T-helper 2 cell treated with Interferon-gamma antibody and Interleukin-4, amounts not matched to agents 100 ng/mL and 5 ng/mL, for 36 hours (primary cell): ENCODE data around the gene MEIS3. TPM values are rescaled to one million over a fixed set of nuclear protein-coding genes. Genes with fewer than 3 reads are reported as not detected.

Source experiments
- intact Hi-C: fragments of 100-400 bp; cut with micrococcal nuclease; formaldehyde crosslinking; loops from one replicate; pipeline ENCODE4 v1.15.1; 2023
- total RNA-seq: library from RNA; stranded (reverse); gene quantifications from 2 replicates; pipeline ENCODE4 v1.2.3, GENCODE V29; 2022

The MEIS3 gene
- total RNA-seq, 1 donor from 2014 or later: 0.20 TPM

DNA sequence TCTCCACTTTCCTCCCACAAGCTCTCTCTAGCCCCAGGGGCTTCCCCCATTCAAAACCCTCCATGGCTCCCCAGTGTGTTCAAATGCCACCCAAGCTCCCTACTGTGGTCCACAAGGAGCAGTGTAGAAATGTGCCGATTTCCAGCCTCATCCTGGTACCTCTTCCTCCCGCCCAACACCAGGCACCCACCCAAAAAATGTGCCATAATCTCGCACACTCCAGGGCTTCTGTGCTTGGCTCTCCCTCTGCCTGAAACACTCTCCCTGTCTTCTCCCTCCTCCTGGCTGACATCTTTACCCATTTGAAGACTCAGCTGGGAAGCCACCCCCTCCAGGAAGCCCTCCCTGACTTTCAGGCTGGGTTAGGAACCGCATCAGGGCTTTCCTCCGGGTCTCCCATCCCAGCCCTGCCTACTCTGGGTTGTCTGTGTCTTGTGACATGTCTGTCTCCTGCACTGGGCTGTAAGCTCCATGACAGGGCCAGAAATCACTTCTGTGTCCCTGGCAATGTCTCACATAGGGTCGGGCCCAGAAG is 16.6 kb upstream of the MEIS3 start:
- intact Hi-C loops: loop anchor here (1.0 to 2.0 kb wide), 5 partner anchors 49 to 271 kb away; partner anchors contain the start of genes KPTN and NAPA

DNA sequence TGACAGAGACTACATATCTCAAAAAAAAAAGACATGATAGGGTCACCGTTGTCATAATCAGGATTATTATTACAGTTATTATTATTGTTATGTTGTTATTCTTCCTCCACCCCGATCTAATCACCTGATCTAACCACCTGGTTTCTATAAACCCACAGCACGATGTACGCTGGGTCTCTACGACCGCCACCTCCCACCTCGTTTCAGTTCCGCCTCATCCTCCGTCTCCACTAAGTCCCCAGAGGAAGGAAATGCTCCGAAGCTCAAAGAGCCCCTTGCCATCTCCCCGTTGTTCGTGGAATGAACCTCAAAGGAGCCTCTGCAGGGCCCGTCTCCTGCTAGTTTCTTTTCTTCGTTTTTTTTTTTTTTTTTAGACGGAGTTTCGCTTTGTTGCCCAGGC is 15.9 kb upstream of the MEIS3 start:
- intact Hi-C loops: no loop called here

DNA sequence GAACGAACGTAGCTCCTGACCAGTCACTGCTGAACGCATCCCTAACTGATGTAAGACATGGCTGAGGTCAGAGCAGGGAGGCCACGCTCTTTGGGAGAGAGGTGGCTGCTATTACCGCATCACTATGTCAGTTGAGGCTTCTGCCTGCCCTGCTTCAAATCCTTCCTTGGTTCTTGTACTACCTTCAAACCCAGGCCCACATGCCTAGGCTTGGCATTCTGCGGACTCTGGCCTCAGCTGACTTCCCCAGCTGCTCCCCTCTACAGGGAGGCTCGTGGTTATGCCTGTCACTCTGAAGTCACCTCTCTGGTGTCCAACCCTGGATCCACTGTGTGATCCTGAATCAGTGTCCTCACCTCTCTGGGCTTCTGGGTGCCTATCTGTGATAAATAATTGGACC is 14.8 kb upstream of the MEIS3 start:
- intact Hi-C loops: no loop called here

DNA sequence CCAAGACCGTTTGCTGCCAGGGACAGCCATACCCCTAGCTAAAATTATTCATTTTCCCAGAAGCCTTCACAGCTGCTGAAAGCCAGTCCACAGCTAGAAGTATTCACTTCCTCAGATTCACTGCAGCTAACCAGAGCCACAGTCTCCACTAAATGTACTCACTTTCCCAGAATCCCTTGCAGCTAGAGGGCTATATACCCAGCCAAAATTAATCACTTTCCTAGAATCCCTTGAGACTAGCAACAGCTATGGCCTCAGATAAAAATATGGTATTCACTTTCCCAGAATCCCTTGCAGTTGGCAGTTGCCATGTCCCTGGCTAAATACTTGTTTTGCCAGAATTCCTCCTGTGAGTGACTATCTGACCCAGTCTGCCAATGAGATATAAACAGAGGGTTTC is 13.8 kb upstream of the MEIS3 start:
- intact Hi-C loops: no loop called here

DNA sequence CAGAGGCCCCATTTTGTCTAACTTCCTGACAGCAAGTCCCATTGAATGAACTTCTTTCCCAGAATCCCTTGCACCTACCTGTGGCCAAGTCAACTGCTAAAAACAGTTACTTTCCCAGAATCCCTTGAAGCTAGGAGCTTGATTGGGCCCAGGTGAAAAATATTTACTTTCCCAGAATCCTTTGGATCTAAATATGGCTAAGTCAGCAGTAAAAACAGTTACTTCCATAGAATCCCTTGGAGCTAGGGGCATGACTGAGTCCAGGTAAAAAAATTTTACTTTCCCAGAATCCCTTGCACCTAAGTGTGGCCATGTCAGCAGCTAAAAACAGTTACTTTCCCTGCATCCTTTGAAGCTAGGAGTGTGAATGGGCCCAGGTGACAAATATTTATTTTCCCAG is 13.2 kb upstream of the MEIS3 start:
- intact Hi-C loops: no loop called here

DNA sequence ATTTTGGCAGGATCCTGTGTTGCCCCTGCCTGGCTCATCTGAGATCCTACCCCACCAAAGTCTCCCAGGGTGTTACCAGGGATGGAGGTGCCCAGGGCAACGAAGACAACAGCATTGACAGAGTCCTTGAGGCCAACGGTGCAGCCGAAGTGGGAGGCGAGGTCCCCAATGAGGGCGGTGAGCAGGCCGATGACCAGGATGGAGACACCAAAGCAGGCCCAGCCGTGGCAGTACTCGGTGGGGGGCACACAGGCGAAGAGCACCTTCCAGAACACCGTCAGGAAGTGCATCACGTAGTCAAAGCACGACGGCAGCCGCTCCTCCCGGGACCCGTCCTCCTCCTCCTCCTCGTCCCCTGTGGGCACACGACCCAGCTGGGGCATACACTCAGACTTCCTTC is 12.8 kb upstream of the MEIS3 start:
- intact Hi-C loops: no loop called here

DNA sequence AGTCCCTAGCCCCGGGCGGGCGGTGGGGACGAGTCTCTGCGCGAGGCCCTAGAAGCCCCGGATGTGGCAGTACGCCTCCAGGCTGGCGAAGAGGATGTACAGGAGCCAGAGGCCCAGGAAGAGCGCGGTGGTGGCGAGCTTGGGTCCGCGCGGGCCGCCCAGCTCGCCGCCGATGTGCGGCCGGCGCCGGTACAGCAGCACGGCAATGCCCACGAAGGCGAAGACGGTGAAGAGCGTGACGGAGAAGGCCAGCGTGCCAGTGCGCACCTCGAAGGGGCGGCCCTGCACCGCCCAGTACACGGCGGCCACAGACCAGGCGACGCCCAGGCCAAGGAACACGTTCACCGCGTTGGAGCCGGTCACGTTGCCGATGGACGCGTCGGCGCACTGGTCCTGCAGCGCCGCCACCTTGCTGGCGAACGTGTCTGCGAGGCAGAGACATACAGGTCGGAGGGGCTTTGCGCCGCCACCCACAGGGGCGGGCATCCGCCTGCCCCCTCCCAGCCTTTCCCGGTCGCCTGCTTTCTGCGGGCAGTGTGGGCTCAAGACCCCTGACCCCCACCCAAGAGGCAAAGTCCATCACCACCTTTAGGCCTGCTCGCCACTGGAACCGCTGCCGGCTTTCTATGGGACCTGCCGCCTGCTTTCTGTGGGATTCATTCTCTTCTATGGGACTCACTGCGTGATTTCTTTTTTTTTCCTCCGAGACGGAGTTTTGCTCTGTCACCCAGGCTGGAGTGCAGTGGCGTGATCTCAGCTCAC is 10.9 kb upstream of the MEIS3 start:
- intact Hi-C loops: no loop called here

DNA sequence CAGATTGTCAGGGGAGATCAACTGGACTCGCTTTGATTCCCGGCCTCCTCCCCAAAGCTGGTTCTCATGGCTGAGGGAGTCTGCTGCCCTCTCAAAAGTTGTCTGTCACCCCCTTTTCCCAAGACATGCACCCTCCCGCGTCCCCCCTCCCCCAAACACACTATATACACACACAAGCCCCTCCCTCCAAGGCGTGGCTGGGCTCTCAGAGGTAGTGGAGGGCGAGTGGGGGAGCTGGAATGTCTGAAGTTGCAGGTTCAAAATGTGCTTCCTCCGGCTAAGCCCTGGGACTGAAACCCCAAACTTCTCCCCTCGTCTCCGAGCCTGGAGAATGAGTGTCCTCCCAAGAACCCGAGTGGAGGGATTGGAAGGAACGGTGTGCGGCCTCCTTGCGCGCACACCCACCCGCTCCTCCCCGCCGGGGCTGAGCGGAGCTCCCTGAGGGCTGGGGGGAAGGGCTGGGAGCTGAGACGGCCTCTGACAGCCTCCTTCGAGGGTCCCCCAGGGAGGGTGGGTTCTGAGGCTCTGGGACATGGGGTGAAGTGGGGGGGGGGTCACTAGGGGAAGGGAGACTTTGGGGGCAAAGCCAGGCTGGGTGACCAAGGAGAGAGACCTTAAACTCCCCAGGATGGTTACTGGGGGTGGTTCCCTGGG is 9.9 kb upstream of the MEIS3 start:
- intact Hi-C loops: loop anchor here (2.0 kb wide), 1 partner anchor 270 kb away; no protein-coding TSS in a partner anchor

DNA sequence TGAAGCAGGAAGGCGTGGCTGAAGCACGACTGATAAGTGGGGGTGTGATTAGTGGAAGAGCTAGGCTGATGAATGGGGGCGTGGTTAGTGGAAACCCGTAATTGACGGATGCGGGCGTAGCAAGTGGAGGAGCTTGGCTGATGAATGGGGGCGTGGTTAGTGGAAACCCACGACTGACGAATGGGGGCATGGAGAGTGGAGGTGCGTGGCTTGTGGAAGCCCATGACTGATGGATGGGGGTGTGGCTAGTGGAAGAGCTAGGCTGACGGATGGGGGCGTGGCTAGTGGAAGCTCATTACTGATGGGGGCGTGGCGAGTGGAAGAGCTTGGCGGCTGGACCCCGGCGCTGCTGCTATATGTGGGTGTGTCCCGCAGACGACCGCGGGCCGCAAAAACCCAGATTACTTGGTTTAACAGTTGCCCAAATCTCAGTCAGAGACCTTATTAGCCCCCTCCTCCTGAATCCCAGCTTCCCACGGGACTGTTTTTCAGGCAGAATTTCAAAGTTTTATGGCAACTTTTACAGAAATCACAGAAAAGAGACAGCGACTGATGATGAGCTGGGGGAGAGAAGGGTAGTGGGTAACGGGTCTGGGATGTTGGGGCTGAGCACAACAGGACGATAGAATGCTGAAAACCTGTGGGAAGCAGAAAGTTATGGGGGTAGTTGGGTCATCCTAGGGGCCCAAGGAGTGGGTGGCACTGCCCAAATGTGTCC is 9.0 kb upstream of the MEIS3 start:
- intact Hi-C loops: loop anchor here (2.0 kb wide), 1 partner anchor 270 kb away; no protein-coding TSS in a partner anchor

DNA sequence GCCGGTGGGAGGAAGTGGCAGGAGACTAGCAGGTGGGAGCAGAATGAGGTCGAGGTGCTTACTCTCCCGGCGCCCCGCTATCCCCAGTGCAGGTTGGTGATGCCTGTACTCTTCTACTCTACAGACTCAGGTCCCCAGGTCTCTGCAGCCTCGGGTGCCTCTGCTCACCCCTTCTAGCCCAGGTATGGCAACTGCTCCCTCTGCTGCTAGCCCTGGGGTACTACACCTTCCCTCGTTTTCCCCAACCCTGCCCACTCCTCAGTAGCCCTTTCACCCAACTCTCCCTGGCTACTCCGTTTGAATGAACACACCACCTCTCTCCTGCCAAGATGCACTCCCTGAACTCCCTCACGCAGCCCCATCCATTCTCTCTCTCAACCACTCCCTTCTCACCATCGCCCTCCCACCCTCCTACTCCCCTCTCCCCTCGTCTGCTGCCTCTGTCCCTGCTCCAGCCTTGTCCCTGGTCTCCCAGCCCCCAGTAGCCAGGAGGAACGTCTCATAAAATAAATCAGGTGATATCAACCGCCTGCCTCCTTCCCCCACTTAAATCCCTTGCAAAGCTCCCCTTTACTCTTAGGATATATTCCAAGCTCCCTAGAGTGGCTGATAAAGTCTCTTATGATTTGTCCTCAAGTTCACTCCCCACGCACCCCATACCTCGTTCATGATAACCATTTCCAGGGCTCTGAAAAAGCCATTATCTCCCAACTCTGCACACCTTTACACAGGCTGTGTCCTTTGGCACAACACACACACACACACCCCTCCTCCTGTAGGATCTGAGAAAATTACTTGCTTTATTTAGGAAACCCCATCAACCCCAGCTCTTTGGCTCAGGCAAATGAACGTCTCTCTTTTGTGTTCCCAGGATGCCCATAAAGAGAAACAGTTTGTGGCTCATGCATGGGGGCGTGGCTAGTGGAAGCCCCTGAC is 8.2 kb upstream of the MEIS3 start:
- intact Hi-C loops: loop anchor here (2.0 kb wide), 2 partner anchors 131 to 271 kb away; no protein-coding TSS in a partner anchor

DNA sequence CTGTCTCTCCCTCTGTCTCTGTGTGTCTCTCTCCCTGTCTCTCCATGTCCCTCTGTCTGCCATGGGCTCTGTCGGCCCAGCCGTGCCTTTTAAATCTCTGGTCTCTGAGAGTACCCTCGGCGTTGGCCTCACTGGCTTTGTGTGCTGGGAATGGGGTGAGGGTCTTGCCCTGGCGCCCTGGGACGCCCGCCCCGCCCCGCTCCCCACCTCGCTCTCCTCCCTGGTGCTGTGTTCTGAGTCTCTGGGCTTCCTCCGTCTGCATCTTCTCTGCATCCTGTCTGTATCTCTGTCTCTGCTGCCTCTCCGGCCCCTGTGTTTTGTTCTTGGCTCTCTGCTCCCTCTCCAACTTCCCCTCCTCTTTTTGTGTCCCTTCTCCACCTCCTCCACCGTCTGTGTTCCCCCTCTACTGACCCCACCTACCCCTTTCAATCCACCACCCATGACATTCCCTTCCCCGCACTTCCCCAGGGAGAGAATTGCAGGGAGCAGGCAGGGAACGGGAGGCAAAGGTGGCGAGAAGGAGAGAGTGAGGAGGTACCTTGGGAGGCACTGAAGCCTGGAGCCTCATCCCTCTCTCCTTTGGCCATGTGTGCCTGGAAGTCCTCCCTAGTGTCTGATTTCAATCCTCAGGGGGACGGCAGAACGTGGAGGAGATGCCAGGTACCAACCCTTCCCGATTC is 4.0 kb upstream of the MEIS3 start:
- intact Hi-C loops: no loop called here

DNA sequence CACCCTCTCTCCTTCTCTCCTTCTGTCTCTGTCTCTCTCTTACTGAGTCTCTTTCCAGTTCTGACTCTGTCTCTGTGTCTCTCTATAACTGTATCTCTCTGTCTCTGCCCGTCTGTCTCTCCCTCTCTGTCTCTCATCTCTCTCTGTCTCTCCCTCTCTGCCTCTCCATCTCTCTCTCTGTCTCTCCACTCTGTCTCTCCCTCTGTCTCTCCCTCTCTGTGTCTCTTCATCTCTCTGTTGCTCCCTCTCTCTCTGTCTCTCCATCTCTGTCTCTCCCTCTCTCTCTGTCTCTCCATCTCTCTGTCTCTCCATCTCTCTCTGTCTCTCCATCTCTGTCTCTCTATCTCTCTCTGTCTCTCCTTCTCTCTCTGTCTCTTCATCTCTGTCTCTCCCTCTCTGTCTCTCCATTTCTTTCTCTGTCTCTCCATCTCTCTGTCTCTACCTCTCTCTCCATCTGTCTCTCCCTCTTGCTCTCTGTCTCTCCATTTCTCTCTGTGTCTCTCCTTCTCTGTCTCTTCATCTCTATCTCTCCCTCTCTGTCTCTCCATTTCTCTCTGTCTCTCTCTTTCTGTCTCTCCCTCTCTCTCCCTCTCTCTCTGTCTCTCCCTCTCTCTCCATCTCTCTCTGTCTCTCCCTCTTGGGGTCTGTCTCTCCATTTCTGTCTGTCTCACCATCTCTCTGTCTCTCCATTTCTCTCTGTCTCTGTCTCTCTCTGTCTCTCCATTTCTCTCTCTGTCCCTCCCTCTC is 3.3 kb upstream of the MEIS3 start:
- intact Hi-C loops: no loop called here

DNA sequence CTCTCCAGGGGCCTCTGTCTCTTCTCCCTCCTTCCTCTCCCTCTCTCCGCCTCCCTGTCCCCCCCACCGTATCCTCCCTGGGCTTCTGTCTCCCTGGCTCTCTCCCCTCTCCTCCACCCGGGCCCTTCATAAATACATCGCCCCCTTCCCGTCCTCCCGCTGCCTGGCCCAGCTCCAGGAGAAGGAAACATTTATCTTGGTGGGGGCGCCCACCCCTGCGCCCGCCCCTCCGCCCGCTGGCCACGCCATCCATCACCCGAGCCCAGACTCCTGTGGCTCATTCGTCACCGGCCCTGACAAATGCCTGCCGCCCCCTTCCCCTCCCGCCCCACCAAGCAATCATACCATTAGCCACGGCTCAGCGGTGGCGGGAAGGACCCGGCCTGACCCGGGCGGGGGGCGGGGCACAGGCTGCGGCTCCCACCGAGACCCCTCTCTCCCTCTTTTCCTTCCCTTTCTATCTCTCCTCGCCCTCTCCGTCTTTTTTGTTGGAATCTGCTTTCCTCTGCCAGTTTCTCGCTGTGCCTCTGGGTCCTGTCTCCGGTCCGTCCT is 2.6 kb upstream of the MEIS3 start:
- intact Hi-C loops: no loop called here

DNA sequence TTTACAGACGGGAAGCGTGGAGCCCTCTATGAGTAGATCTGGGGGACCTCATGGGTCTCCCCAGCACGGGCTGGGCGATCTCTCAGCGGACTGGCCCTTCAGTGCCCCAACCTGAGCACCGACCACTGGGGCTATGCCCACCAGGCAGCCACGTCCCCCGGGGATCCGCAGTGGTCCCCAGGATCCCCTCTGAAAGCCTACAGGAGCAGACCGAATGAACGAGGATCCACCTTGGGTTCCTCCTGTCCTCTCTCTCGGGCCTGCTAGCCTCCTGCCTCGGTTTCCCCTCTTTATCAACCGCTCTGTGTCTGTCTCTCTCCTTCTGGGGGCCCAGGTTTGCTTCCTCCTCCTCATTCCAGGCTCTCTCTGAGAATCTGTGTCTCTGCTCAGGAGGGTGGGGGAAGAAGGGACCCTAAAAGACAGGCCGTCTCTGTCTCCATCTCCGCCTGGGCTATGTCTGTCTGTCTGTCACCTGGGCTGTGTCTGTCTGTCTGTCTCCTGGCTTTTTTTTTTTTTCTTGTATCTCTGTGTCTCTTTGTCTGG is 2.0 kb upstream of the MEIS3 start:
- intact Hi-C loops: no loop called here

DNA sequence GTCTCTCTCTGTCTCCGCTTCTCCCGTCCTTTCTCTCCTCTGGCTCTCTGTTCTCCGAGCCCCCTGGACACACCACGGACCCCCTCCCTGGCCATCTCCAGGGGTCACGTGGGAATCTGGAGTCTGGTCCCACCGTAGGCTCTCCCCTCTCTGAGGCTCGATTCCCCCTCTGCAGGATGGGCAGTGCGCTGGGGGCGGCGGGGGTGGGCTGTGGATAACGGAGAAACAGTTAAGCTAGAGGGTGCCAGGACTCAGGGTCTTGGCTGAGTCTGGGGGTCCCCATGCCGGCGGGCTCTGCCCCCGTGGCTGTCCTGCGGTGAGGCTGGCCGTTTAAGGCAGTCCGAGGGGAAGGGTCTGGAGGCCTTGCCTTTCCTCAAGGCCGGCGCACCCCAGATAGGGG is 462 bp upstream of the MEIS3 start:
- intact Hi-C loops: no loop called here

DNA sequence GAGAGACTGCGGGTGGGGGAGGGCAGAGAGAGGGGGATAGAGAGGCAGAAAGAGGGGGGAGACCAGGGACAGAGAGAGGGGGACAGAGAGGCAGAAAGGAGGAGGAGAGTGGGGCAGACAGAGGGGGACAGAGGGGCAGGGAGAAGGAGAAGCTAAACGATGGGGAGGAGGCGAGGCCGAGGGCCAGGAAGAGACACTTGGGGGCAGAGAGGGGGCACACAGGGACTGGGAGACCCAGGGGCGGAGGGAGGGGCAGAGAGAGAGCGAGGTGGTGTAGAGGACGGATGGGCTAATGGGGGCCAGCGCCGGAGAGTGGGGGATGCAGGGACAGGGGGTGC is 666 bp downstream of the MEIS3 start:
- intact Hi-C loops: no loop called here

DNA sequence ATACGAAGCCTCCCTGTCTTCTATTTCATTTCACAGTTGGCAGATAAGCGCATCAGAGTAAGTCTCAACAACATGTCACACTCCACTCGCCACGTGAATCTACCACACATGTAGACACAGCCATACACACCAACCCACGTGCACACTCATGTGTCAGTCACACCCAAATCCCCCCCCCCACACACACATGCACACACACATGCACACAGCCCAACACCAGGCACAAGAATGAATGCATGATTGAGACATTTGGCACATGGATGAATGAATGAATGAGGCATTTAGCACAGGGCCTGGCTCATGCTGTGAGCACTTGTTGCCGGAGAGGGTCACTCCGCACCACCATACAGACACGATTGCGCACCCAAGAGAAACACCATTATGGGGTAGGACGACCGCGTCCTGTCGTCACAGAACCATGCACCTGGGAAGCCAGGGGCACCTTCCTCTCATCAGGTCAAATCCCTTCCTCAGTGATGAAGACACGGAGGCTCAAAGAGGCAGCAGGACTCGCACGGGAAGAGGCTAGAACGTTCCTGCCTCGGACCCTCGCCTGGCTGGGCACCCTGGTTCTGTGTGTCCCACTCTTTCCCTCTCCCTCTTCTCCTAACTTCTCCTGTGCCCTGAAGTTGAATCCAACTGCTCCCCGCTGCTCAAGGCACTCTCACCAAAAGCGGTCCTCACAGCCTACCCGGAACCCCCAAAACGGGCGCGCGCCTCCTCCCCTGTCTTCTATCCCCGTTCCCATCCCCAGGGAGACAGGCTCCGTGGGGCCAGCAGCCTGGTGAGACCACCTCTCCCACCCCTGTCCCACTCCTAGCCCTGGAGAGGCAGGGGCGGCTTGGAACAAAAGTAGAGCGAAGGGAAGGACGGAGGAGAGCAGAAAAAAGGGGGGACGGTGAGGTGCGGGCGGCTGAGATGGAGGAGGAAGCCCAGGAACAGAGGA is 1.3 kb downstream of the MEIS3 start:
- intact Hi-C loops: no loop called here
